MCF 10A (cell line): ENCODE results near the gene CPA4. TPM values are rescaled to one million over a fixed set of nuclear protein-coding genes. Genes with fewer than 3 reads are reported as not detected.

ENCODE experiments used
- BruUV-seq: library from RNA; stranded (reverse); fragments of 400-500 nt; replicated peaks from 2 replicates; lab custom pipeline; 2021; lab: Mats Ljungman, UMichigan
- CTCF ChIA-PET: fragments of 300-600 bp; sonication (Branson Sonifier 250); formaldehyde crosslinking; extraction: SDS; loops from one replicate; lab custom pipeline; 2021; ENCODE audit warnings: antibody characterized with exemption, inconsistent platforms; lab: Yijun Ruan, JAX
- POLR2A ChIA-PET: fragments of 300-600, 350-650 bp; sonication (Branson Sonifier 250); formaldehyde crosslinking; extraction: SDS; loops from one replicate; lab custom pipeline; 2020; ENCODE audit warnings: antibody characterized with exemption, inconsistent platforms; lab: Yijun Ruan, JAX
- DNase-seq: peaks from one replicate; pipeline ENCODE4 v3.0.0-alpha.2; 2018; ENCODE audit not compliant: unreplicated experiment
- H3K27ac Mint-ChIP-seq: one replicate; pipeline ENCODE4 v1.8.0; 2022; ENCODE audit warnings: mild to moderate bottlenecking, low read depth, mixed read lengths; ENCODE audit not compliant: unreplicated experiment
- H3K27me3 Mint-ChIP-seq: one replicate; pipeline ENCODE4 v1.8.0; 2022; ENCODE audit warnings: mixed read lengths; ENCODE audit not compliant: insufficient read depth, unreplicated experiment
- H3K36me3 Mint-ChIP-seq: one replicate; pipeline ENCODE4 v1.8.0; 2022; ENCODE audit warnings: mild to moderate bottlenecking, moderate library complexity, mixed read lengths; ENCODE audit not compliant: insufficient read depth, unreplicated experiment
- H3K4me1 Mint-ChIP-seq: one replicate; pipeline ENCODE4 v1.8.0; 2022; ENCODE audit warnings: mixed read lengths; ENCODE audit not compliant: insufficient read depth, unreplicated experiment
- H3K4me3 Mint-ChIP-seq: one replicate; pipeline ENCODE4 v1.8.0; 2022; ENCODE audit warnings: mild to moderate bottlenecking, moderate library complexity, mixed read lengths; ENCODE audit not compliant: unreplicated experiment
- H3K9me3 Mint-ChIP-seq: one replicate; pipeline ENCODE4 v1.8.0; 2022; ENCODE audit warnings: mixed read lengths; ENCODE audit not compliant: unreplicated experiment
- intact Hi-C: fragments of 100-400 bp; cut with micrococcal nuclease; formaldehyde crosslinking; loops from 2 replicates; pipeline ENCODE4 v1.14.1; 2022
- total RNA-seq: library from RNA; stranded (reverse); gene quantifications from 2 replicates; pipeline ENCODE4 v1.2.3, GENCODE V29; 2022
- TF ChIP-seq, protein P1 (sequence below): fragments of 200-600 bp; IDR thresholded peaks from one replicate; pipeline ENCODE4 v1.8.0; 2022; ENCODE audit warnings: antibody characterized with exemption, mild to moderate bottlenecking; ENCODE audit not compliant: unreplicated experiment

Gene CPA4
- total RNA-seq, 1 experiment from 2014 or later: 4.3 TPM

GRCh38 chr7:130286881-130287280, 6.1 kb upstream of the CPA4 start:
- H3K4me3 Mint-ChIP-seq: no peak overlapping the region
- H3K27me3 Mint-ChIP-seq: no peaks in the 10 kb centered on the region
- BruUV-seq: no TSS peak
- TF ChIP-seq, protein P1, sequence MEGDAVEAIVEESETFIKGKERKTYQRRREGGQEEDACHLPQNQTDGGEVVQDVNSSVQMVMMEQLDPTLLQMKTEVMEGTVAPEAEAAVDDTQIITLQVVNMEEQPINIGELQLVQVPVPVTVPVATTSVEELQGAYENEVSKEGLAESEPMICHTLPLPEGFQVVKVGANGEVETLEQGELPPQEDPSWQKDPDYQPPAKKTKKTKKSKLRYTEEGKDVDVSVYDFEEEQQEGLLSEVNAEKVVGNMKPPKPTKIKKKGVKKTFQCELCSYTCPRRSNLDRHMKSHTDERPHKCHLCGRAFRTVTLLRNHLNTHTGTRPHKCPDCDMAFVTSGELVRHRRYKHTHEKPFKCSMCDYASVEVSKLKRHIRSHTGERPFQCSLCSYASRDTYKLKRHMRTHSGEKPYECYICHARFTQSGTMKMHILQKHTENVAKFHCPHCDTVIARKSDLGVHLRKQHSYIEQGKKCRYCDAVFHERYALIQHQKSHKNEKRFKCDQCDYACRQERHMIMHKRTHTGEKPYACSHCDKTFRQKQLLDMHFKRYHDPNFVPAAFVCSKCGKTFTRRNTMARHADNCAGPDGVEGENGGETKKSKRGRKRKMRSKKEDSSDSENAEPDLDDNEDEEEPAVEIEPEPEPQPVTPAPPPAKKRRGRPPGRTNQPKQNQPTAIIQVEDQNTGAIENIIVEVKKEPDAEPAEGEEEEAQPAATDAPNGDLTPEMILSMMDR: no peak
- peaks cover 18% of the 10 kb centered on the region for H3K4me1 Mint-ChIP-seq
- no peaks in the 10 kb centered on the region for H3K36me3 Mint-ChIP-seq
- DNase-seq: no peak
- peaks cover 5% of the 10 kb centered on the region for H3K9me3 Mint-ChIP-seq
- CTCF ChIA-PET: no interaction called here
- POLR2A ChIA-PET: interaction anchor here (0.9 to 1.8 kb wide), 2 partner anchors 10 to 85 kb away, joined by 3 to 5 read pairs; no protein-coding TSS in a partner anchor
- intact Hi-C loops: no loop called here
- no peak overlapping the region for H3K27ac Mint-ChIP-seq

DNA sequence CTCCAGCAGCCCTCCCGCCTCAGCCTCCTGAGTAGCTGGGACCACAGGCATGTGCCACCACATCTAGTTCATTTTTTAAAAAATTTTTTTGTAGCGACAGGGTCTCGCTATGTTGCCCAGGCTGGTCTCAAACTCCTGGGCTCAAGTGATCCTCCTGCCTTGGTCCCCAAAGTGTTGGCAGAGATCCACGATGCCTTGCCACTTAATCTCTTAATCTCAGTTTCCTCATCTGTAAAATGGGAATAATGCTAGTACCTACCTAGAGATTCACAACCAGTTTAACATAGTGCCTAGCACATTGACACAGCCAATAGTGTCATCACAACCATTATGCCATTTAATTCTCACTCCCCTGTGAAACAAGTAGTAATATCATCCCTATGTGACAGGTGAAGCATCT, 4.8 kb upstream of the CPA4 start:
- POLR2A ChIA-PET: interaction anchor here (0.6 kb wide), 1 partner anchor 10 kb away, joined by 3 read pairs; no protein-coding TSS in a partner anchor
- Mint-ChIP-seq H3K27me3 (no peaks in the 10 kb centered on the region), H3K27ac (no peak overlapping the region), H3K4me1 (peaks cover 28% of the 10 kb centered on the region), H3K4me3 (no peak overlapping the region), H3K36me3 (no peaks in the 10 kb centered on the region), H3K9me3 (peaks cover 5% of the 10 kb centered on the region)
- BruUV-seq: no TSS peak
- TF ChIP-seq, protein P1: no peak
- no peak for DNase-seq
- intact Hi-C loops: no loop called here
- CTCF ChIA-PET: no interaction called here

- no peak overlapping the region for H3K4me3 Mint-ChIP-seq
- DNase-seq: no peak
- CTCF ChIA-PET: no interaction called here
- no peak overlapping the region for H3K27ac Mint-ChIP-seq
- H3K9me3 Mint-ChIP-seq: peaks cover 5% of the 10 kb centered on the region
- no peaks in the 10 kb centered on the region for H3K27me3 Mint-ChIP-seq
- peaks cover 35% of the 10 kb centered on the region for H3K4me1 Mint-ChIP-seq
- BruUV-seq: no TSS peak
- peaks cover 4% of the 10 kb centered on the region for H3K36me3 Mint-ChIP-seq
- intact Hi-C loops: no loop called here
- POLR2A ChIA-PET: no interaction called here
- TF ChIP-seq, protein P1: no peak
Observed at GRCh38 chr7:130288829-130289228, 4.1 kb upstream of the CPA4 start.

GRCh38 chr7:130289478-130289877, 3.5 kb upstream of the CPA4 start:
- TF ChIP-seq, protein P1: no peak

More at GRCh38 chr7:130289478-130289877, 3.5 kb upstream of the CPA4 start:
- intact Hi-C loops: no loop called here
- no peak for DNase-seq
- Mint-ChIP-seq H3K27me3 (no peaks in the 10 kb centered on the region), H3K9me3 (peaks cover 5% of the 10 kb centered on the region), H3K36me3 (peaks cover 6% of the 10 kb centered on the region), H3K4me1 (peaks cover 40% of the 10 kb centered on the region), H3K4me3 (no peak overlapping the region), H3K27ac (no peak overlapping the region)
- no TSS peak for BruUV-seq
- ChIA-PET POLR2A (no interaction called here), CTCF (no interaction called here)
